Activated T-cell treated with anti-CD3 and anti-CD28 coated beads, Interleukin-2, amount 50 U/mL, for 4 hours (primary cell): ENCODE data around the gene PLEKHA6. TPM values are rescaled to one million over a fixed set of nuclear protein-coding genes. Genes with fewer than 3 reads are reported as not detected.

Experiments
- ATAC-seq, 2 donors: fragments of 200-7000 bp; cut with Tn5 transposase; one replicate each; pipeline ENCODE4 v1.10.0; 2021
- DNase-seq: peaks from one replicate; pipeline ENCODE4 v3.0.0-alpha.2; 2020
- H3K27me3 Mint-ChIP-seq: one replicate; pipeline ENCODE4 v1.8.0; 2021; ENCODE audit warnings: low read depth, mixed read lengths
- H3K36me3 Mint-ChIP-seq: one replicate; pipeline ENCODE4 v1.8.0; 2022; ENCODE audit warnings: mixed read lengths; ENCODE audit not compliant: insufficient read depth
- H3K4me1 Mint-ChIP-seq: one replicate; pipeline ENCODE4 v1.8.0; 2021; ENCODE audit warnings: low read depth, mixed read lengths
- H3K4me3 Mint-ChIP-seq: one replicate; pipeline ENCODE4 v1.8.0; 2021; ENCODE audit warnings: mild to moderate bottlenecking, moderate library complexity, mixed read lengths
- H3K9me3 Mint-ChIP-seq: one replicate; pipeline ENCODE4 v1.8.0; 2021; ENCODE audit warnings: mixed read lengths
- total RNA-seq, 3 donors: library from RNA; stranded (reverse); gene quantifications; one replicate each; pipeline ENCODE4 v1.2.1, GENCODE V29; 2021

Gene PLEKHA6
- total RNA-seq, 3 donors from 2014 or later, result 0.19 to 0.61 (median 0.29) TPM

GRCh38 chr1:204326771-204327300, 32.9 kb downstream of the PLEKHA6 start:
- H3K36me3 Mint-ChIP-seq, result no peaks in the 10 kb centered on the region
- H3K27me3 Mint-ChIP-seq, result peaks cover 5% of the 10 kb centered on the region
- H3K9me3 Mint-ChIP-seq, result no peaks in the 10 kb centered on the region
- peaks cover 3% of the 10 kb centered on the region for H3K4me1 Mint-ChIP-seq
- DNase-seq (no peak), ATAC-seq (no peak)
- no peak overlapping the region for H3K4me3 Mint-ChIP-seq

- H3K4me3 Mint-ChIP-seq, result no peak overlapping the region
- no peak for ATAC-seq
- peaks cover 5% of the 10 kb centered on the region for H3K27me3 Mint-ChIP-seq
- DNase-seq, result no peak
- H3K4me1 Mint-ChIP-seq, result peaks cover 3% of the 10 kb centered on the region
- H3K9me3 Mint-ChIP-seq, result no peaks in the 10 kb centered on the region
- no peaks in the 10 kb centered on the region for H3K36me3 Mint-ChIP-seq
Observed at GRCh38 chr1:204325944-204326343, 33.8 kb downstream of the PLEKHA6 start.

GRCh38 chr1:204323887-204324286, 35.8 kb downstream of the PLEKHA6 start:
- ATAC-seq (peak; percentile 94), DNase-seq (no peak)
- Mint-ChIP-seq H3K9me3 (no peaks in the 10 kb centered on the region), H3K27me3 (peaks cover 5% of the 10 kb centered on the region), H3K4me3 (no peak overlapping the region), H3K36me3 (no peaks in the 10 kb centered on the region), H3K4me1 (peaks cover 3% of the 10 kb centered on the region)

- no peaks in the 10 kb centered on the region for H3K9me3 Mint-ChIP-seq
- H3K36me3 Mint-ChIP-seq, result no peaks in the 10 kb centered on the region
- ATAC-seq (no peak), DNase-seq (no peak)
- no peaks in the 10 kb centered on the region for H3K27me3 Mint-ChIP-seq
- H3K4me3 Mint-ChIP-seq, result no peak overlapping the region
- H3K4me1 Mint-ChIP-seq, result peaks cover 3% of the 10 kb centered on the region
Observed at GRCh38 chr1:204322339-204322868, 37.3 kb downstream of the PLEKHA6 start.

- H3K36me3 Mint-ChIP-seq, result no peaks in the 10 kb centered on the region
- no peak for DNase-seq
- no peak overlapping the region for H3K4me3 Mint-ChIP-seq
Observed at GRCh38 chr1:204321665-204322064, 38.1 kb downstream of the PLEKHA6 start.

GRCh38 chr1:204321051-204321450, 38.7 kb downstream of the PLEKHA6 start:
- no peak overlapping the region for H3K4me3 Mint-ChIP-seq

More at GRCh38 chr1:204321665-204322064, 38.1 kb downstream of the PLEKHA6 start:
- no peak for ATAC-seq
- Mint-ChIP-seq H3K27me3 (no peaks in the 10 kb centered on the region), H3K9me3 (no peaks in the 10 kb centered on the region), H3K4me1 (peaks cover 3% of the 10 kb centered on the region)

GRCh38 chr1:204320382-204320804, 39.3 kb downstream of the PLEKHA6 start:
- ATAC-seq, result peak; percentile 35 to 39

More at GRCh38 chr1:204321051-204321450, 38.7 kb downstream of the PLEKHA6 start:
- Mint-ChIP-seq H3K27me3 (no peaks in the 10 kb centered on the region), H3K4me1 (peaks cover 3% of the 10 kb centered on the region), H3K36me3 (no peaks in the 10 kb centered on the region), H3K9me3 (no peaks in the 10 kb centered on the region)
- ATAC-seq, result no peak
- DNase-seq, result no peak

GRCh38 chr1:204319462-204319861, 40.3 kb downstream of the PLEKHA6 start:
- H3K36me3 Mint-ChIP-seq, result no peaks in the 10 kb centered on the region

More at GRCh38 chr1:204320382-204320804, 39.3 kb downstream of the PLEKHA6 start:
- H3K4me1 Mint-ChIP-seq, result peaks cover 3% of the 10 kb centered on the region
- H3K36me3 Mint-ChIP-seq, result no peaks in the 10 kb centered on the region
- no peaks in the 10 kb centered on the region for H3K9me3 Mint-ChIP-seq
- no peaks in the 10 kb centered on the region for H3K27me3 Mint-ChIP-seq
- H3K4me3 Mint-ChIP-seq, result no peak overlapping the region
- no peak for DNase-seq

GRCh38 chr1:204319027-204319426, 40.7 kb downstream of the PLEKHA6 start:
- Mint-ChIP-seq H3K27me3 (no peaks in the 10 kb centered on the region), H3K4me3 (no peak overlapping the region), H3K9me3 (no peaks in the 10 kb centered on the region), H3K4me1 (peaks cover 4% of the 10 kb centered on the region), H3K36me3 (no peaks in the 10 kb centered on the region)
- DNase-seq (no peak), ATAC-seq (no peak)

More at GRCh38 chr1:204319462-204319861, 40.3 kb downstream of the PLEKHA6 start:
- Mint-ChIP-seq H3K27me3 (no peaks in the 10 kb centered on the region), H3K4me1 (peaks cover 3% of the 10 kb centered on the region), H3K4me3 (no peak overlapping the region), H3K9me3 (no peaks in the 10 kb centered on the region)
- DNase-seq, result no peak
- no peak for ATAC-seq

- Mint-ChIP-seq H3K4me1 (peaks cover 4% of the 10 kb centered on the region), H3K4me3 (no peak overlapping the region), H3K9me3 (no peaks in the 10 kb centered on the region), H3K36me3 (no peaks in the 10 kb centered on the region), H3K27me3 (no peaks in the 10 kb centered on the region)
- no peak for ATAC-seq
- DNase-seq, result no peak
Observed at GRCh38 chr1:204318324-204318723, 41.4 kb downstream of the PLEKHA6 start.

GRCh38 chr1:204317170-204317569, 42.6 kb downstream of the PLEKHA6 start:
- ATAC-seq (no peak), DNase-seq (no peak)
- Mint-ChIP-seq H3K9me3 (no peaks in the 10 kb centered on the region), H3K4me1 (peaks cover 4% of the 10 kb centered on the region), H3K27me3 (peaks cover 2% of the 10 kb centered on the region), H3K4me3 (no peak overlapping the region), H3K36me3 (no peaks in the 10 kb centered on the region)

GRCh38 chr1:204316164-204316563, 43.6 kb downstream of the PLEKHA6 start:
- Mint-ChIP-seq H3K9me3 (no peaks in the 10 kb centered on the region), H3K4me3 (no peak overlapping the region), H3K4me1 (peaks cover 4% of the 10 kb centered on the region), H3K27me3 (peaks cover 2% of the 10 kb centered on the region), H3K36me3 (no peaks in the 10 kb centered on the region)
- ATAC-seq (no peak), DNase-seq (no peak)

- Mint-ChIP-seq H3K4me1 (peaks cover 4% of the 10 kb centered on the region), H3K4me3 (no peak overlapping the region), H3K27me3 (peaks cover 2% of the 10 kb centered on the region), H3K9me3 (no peaks in the 10 kb centered on the region), H3K36me3 (no peaks in the 10 kb centered on the region)
- ATAC-seq (no peak), DNase-seq (no peak)
Observed at GRCh38 chr1:204314893-204315658, 44.7 kb downstream of the PLEKHA6 start.

- Mint-ChIP-seq H3K4me1 (peaks cover 4% of the 10 kb centered on the region), H3K9me3 (no peaks in the 10 kb centered on the region), H3K36me3 (no peaks in the 10 kb centered on the region), H3K27me3 (peaks cover 2% of the 10 kb centered on the region), H3K4me3 (peak overlapping the region; percentile 47)
- ATAC-seq (no peak), DNase-seq (no peak)
Observed at GRCh38 chr1:204314171-204314892, 45.4 kb downstream of the PLEKHA6 start.
